ENCODE measurements around the gene CTDSPL.

DNA sequence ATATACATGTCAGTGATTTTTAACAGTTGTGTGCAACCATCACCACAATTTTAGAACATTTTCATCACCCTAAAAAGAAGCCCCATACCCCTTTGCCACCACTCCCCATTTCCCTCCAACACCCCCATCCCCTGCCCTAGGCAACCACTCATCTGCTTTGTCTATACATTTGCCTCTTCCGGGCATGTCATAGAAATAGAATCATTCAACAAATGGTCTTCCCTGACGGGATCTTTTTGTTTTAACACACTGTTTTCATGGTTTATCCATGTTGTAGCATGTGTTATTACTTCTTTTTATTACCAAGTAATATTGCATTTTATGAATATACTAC, 132.9 kb downstream of the CTDSPL start:
- TF ChIP-seq POLR2AphosphoS5 (IDR thresholded peaks at IDR 0.05; ENCODE audit: low read depth, low read length) (no peak), POLR2A (IDR thresholded peaks at IDR 0.05; ENCODE audit: low read depth, low read length) (no peak)

Data from GM12892 (cell line).